Vagina (tissue), 2 donors: ENCODE results near the gene MYO9A. TPM values are rescaled to one million over a fixed set of nuclear protein-coding genes. Genes with fewer than 3 reads are reported as not detected.

Experiments
- DNase-seq, 2 donors: peaks; one replicate each; pipeline ENCODE4 v3.0.0-alpha.2; 2017; ENCODE audit errors: extremely low spot score in 2 of 2
- H3K27ac ChIP-seq: fragments of 200-600 bp; sonication (generic); one replicate; pipeline ENCODE4 v1.5.1; 2019
- H3K27me3 ChIP-seq: fragments of 200-600 bp; sonication (generic); one replicate; pipeline ENCODE4 v1.5.1; 2019
- H3K36me3 ChIP-seq, 2 donors: fragments of 200-600 bp; sonication (generic); one replicate each; pipeline ENCODE4 v1.5.1; 2017 to 2019
- H3K4me1 ChIP-seq: fragments of 200-600 bp; sonication (generic); one replicate; pipeline ENCODE4 v1.5.1; 2019
- H3K4me3 ChIP-seq, 2 donors: fragments of 200-600 bp; sonication (generic); 1 replicate in 1 of 2; 2 replicates in 1 of 2; pipeline ENCODE4 v1.5.1; 2016 to 2019
- H3K9me3 ChIP-seq: fragments of 200-600 bp; sonication (generic); one replicate; pipeline ENCODE4 v1.5.1; 2019
- POLR2A ChIP-seq, 2 donors: fragments of 450-650 bp; IDR thresholded peaks; one replicate each; pipeline ENCODE4 v1.6.1; 2017; ENCODE audit warnings: antibody characterized with exemption in 2 of 2, mild to moderate bottlenecking in 2 of 2, moderate library complexity in 2 of 2
- POLR2AphosphoS5 ChIP-seq, 2 donors: sonication (generic); formaldehyde crosslinking; IDR thresholded peaks; one replicate each; pipeline ENCODE4 v1.9.0; 2017; ENCODE audit warnings: antibody characterized with exemption in 2 of 2, mild to moderate bottlenecking in 2 of 2, low read depth in 1 of 2; ENCODE audit not compliant: insufficient read depth in 1 of 2
- intact Hi-C: fragments of 100-400 bp; cut with DNase I; formaldehyde crosslinking; loops from one replicate; pipeline ENCODE4 v1.15.1; 2023
- total RNA-seq: library from RNA; depleted of rRNA; stranded (reverse); fragments of >200 nt; gene quantifications from one replicate; pipeline ENCODE4 v1.2.3, GENCODE V29; 2016
- TF ChIP-seq, protein P1 (sequence below), 3 experiments: fragments of 450-650 bp in 2 of 3; fragments of 200-600 bp in 1 of 3; sonication (generic) in 1 of 3; IDR thresholded peaks; one replicate each; pipeline ENCODE4 v1.5.1; 2017 to 2019; ENCODE audit warnings: antibody characterized with exemption in 3 of 3, mild to moderate bottlenecking in 2 of 3, moderate library complexity in 2 of 3

Gene MYO9A
- total RNA-seq, 1 donor from 2014 or later = 50.3 TPM

- Histone ChIP-seq H3K4me1 (peaks cover 73% of the 10 kb centered on the region), H3K9me3 (no peaks in the 10 kb centered on the region), H3K27me3 (no peaks in the 10 kb centered on the region), H3K27ac (no peak overlapping the region), H3K36me3 (no peaks in the 10 kb centered on the region), H3K4me3 (no peak overlapping the region)
- intact Hi-C loops = no loop called here
- TF ChIP-seq, protein P1, sequence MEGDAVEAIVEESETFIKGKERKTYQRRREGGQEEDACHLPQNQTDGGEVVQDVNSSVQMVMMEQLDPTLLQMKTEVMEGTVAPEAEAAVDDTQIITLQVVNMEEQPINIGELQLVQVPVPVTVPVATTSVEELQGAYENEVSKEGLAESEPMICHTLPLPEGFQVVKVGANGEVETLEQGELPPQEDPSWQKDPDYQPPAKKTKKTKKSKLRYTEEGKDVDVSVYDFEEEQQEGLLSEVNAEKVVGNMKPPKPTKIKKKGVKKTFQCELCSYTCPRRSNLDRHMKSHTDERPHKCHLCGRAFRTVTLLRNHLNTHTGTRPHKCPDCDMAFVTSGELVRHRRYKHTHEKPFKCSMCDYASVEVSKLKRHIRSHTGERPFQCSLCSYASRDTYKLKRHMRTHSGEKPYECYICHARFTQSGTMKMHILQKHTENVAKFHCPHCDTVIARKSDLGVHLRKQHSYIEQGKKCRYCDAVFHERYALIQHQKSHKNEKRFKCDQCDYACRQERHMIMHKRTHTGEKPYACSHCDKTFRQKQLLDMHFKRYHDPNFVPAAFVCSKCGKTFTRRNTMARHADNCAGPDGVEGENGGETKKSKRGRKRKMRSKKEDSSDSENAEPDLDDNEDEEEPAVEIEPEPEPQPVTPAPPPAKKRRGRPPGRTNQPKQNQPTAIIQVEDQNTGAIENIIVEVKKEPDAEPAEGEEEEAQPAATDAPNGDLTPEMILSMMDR (IDR thresholded peaks at IDR 0.05) = no peak
- TF ChIP-seq POLR2A (IDR thresholded peaks at IDR 0.05) = no peak
- no peak for TF ChIP-seq POLR2AphosphoS5 (IDR thresholded peaks at IDR 0.05; ENCODE audit: insufficient read depth in 1 of 2, low read depth in 1 of 2)
- DNase-seq = no peak
Measured at GRCh38 chr15:72113347-72114031, 4.5 kb downstream of the MYO9A start.

GRCh38 chr15:72112805-72113204, 5.1 kb downstream of the MYO9A start:
- TF ChIP-seq POLR2A (IDR thresholded peaks at IDR 0.05) (no peak), POLR2AphosphoS5 (IDR thresholded peaks at IDR 0.05; ENCODE audit: insufficient read depth in 1 of 2, low read depth in 1 of 2) (no peak)
- TF ChIP-seq, protein P1 (IDR thresholded peaks at IDR 0.05) = no peak
- DNase-seq = no peak
- no peaks in the 10 kb centered on the region for H3K27me3 ChIP-seq
- H3K4me1 ChIP-seq = peaks cover 79% of the 10 kb centered on the region
- H3K4me3 ChIP-seq = no peak overlapping the region
- H3K27ac ChIP-seq = no peak overlapping the region
- no peaks in the 10 kb centered on the region for H3K36me3 ChIP-seq
- H3K9me3 ChIP-seq = no peaks in the 10 kb centered on the region
- intact Hi-C loops = no loop called here

GRCh38 chr15:72112116-72112515, 5.8 kb downstream of the MYO9A start:
- intact Hi-C loops = no loop called here

DNA sequence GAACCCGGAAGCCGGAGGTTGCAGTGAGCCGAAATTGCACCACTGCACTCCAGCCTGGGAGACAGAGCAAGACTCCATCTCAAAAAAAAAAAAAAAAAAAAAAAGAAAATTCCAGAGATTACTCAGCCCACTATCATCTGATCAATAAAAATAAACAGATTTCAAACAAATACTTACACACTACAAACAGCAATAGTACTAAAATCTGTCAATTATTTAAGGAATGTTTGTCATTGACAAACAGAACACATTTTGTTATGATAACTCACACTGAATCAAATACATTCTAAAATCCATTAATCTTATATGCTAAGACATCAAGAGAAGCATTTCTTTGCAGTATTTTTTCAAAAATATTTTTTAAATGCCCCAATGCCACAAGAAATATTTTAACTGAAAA, 7.6 kb downstream of the MYO9A start:
- H3K9me3 ChIP-seq = no peaks in the 10 kb centered on the region
- H3K27me3 ChIP-seq = no peaks in the 10 kb centered on the region
- no peak overlapping the region for H3K27ac ChIP-seq
- DNase-seq = no peak
- intact Hi-C loops = no loop called here
- no peaks in the 10 kb centered on the region for H3K36me3 ChIP-seq
- TF ChIP-seq, protein P1 (IDR thresholded peaks at IDR 0.05) = no peak
- TF ChIP-seq POLR2A (IDR thresholded peaks at IDR 0.05) (no peak), POLR2AphosphoS5 (IDR thresholded peaks at IDR 0.05; ENCODE audit: insufficient read depth in 1 of 2, low read depth in 1 of 2) (no peak)
- H3K4me3 ChIP-seq = no peak overlapping the region
- H3K4me1 ChIP-seq = peaks cover 79% of the 10 kb centered on the region

More at GRCh38 chr15:72112116-72112515, 5.8 kb downstream of the MYO9A start:
- no peaks in the 10 kb centered on the region for H3K27me3 ChIP-seq
- H3K9me3 ChIP-seq = no peaks in the 10 kb centered on the region
- H3K4me3 ChIP-seq = no peak overlapping the region
- no peak overlapping the region for H3K27ac ChIP-seq
- H3K36me3 ChIP-seq = no peaks in the 10 kb centered on the region
- H3K4me1 ChIP-seq = peaks cover 86% of the 10 kb centered on the region
- no peak for DNase-seq
- TF ChIP-seq, protein P1 (IDR thresholded peaks at IDR 0.05) = no peak
- no peak for TF ChIP-seq POLR2AphosphoS5 (IDR thresholded peaks at IDR 0.05; ENCODE audit: insufficient read depth in 1 of 2, low read depth in 1 of 2)

GRCh38 chr15:72106068-72106467, 11.9 kb downstream of the MYO9A start:
- H3K27me3 ChIP-seq = no peaks in the 10 kb centered on the region
- TF ChIP-seq POLR2A (IDR thresholded peaks at IDR 0.05) = no peak
- TF ChIP-seq, protein P1 (IDR thresholded peaks at IDR 0.05) = no peak
- TF ChIP-seq POLR2AphosphoS5 (IDR thresholded peaks at IDR 0.05; ENCODE audit: insufficient read depth in 1 of 2, low read depth in 1 of 2) = no peak
- peaks cover 50% of the 10 kb centered on the region for H3K4me1 ChIP-seq
- no peaks in the 10 kb centered on the region for H3K9me3 ChIP-seq
- no peak overlapping the region for H3K27ac ChIP-seq
- no peaks in the 10 kb centered on the region for H3K36me3 ChIP-seq
- no peak overlapping the region for H3K4me3 ChIP-seq
- intact Hi-C loops = no loop called here
- DNase-seq = no peak
